Measurements from ENCODE around the gene GALNT17. TPM values are rescaled to one million over a fixed set of nuclear protein-coding genes. Genes with fewer than 3 reads are reported as not detected.
"Not testable (repeated sequence)": the region's sequence is repeated elsewhere in the genome, so short reads cannot be mapped to it uniquely, and the experiment has no call there.

The GALNT17 gene
- total RNA-seq, 1 donor from 2014 or later, result not detected

DNA sequence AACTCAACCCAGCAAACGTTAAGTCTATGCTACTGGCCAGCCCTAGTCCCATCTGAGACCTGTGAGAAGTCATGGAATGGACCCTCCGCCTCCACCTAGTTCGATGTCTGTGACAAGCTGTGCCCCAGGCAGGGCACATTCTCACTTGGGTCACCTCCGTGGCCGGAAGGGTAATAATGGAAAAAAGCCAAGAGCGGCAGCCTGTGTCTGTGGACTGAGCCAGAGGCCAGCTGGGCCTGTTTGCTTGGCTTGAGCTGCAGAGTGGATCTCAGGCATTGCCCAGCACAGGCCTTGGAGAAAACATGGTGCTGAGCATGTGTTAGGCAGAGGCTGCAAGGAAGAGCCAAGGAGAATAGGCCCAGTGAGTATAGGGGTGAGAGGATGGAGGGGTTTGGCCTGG, 97.8 kb downstream of the GALNT17 start:
- intact Hi-C loops (cut with micrococcal nuclease), result no loop called here

DNA sequence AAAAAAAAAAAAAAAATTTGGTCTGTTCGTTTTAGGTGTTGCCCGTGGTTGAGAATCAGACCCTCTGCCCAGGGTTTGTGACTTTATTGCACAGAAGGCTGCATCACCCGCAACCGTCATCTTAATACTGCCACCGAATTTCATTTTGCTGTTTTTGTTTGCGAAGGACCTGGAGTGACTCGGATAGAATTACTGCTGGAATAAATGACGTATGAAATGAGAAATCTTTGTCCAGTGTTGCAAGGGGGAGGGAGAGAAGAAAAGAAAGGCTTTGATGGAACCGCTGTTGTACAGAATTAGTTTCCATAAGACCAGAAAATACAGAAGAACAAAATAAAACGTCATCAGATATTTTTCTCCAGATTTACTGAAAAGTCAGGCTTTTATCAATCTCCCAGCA, 103.3 kb downstream of the GALNT17 start:
- intact Hi-C loops (cut with micrococcal nuclease), result no loop called here

DNA sequence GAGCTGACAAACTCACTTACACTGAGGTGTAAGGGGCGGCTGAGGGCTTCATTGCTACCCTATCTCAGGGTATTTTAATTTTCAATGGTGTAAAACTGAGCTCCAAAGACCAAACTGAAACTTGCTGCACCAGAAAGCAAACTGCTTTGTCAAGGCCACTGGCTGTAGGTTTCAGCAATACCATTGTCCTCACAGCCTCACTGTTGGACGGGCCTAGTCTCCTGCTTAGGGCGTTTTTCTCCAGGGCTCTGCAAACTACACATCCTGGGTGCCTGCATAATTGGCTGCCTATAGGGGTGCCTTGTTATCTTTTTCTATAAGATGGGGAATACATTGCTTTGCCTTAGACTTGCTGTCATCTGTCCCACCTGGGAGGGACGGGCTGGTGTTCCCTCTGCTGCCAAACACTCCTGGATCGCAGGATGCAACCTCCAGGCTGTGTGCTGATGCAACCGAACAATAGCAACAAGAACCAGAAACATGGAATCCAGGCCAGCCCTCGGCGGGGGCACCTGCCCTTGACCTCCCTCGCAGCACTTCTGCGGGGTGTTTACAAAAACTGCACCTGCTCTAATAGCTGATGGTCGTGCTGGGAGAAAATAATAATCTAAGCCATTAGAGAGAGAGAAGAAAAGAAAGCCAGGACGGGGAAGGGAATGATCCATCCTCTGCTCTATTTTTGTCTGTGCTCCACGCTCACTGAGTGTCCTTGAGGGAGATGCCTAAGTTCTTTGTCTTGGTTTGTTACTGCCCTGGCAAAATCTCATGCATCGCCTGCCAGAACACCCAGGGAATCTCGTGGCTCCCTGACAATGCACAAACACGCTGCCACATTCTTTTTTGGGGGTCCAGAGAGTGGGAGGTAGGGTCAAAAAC, 104.5 kb downstream of the GALNT17 start:
- intact Hi-C loops (cut with micrococcal nuclease), result no loop called here

DNA sequence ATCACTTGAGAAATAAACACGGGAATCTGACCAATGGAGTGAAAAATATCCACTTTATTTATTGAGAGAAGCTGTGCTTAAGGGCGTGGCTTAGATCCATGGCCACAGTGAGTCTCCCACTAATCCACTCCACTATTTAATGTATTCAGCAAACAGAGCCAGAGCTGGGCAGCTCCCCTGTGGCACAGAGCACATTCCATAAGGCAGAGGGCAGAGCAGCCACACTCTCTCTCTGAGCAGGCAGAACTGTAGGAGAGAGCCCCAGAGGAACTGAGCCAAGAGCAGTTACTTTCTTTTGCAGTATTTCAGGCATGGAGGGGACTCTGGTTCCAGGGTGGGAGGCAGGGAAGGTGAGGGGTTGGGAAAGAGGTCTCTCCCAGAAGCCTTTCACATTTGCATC, 106.0 kb downstream of the GALNT17 start:
- intact Hi-C loops (cut with micrococcal nuclease), result no loop called here

DNA sequence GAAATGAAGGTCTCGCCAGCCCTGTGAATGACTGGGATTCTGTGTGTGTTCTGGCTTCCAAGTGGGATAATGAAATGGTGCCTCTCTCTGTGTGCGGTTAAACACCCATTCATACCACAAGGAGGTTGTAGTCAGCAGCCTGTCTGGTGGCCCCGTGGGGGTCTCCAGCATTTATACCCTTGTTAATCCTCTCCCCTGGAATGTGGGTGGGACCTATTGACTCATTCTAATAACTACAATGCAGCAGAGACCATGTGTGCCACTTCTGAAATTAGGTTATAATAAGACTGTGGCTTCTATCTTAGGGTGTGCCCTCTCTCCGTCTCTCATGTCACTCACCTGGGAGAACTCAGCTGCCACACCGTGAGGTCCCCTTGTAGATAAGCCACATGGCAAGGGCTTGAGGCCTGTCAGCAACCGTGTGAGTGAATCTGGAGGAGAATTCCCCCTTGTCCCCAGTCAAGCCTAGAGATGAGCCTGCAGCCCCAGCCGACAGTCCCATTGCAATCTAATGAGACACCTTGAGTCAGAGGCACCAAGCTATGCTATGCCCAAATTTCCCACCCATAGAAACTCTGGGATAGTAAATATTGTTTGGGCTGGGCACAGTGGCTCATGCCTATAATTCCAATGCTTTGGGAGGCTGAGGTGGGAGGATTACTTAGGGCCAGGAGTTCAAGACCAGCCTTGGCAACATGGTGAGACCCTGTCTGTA, 106.8 kb downstream of the GALNT17 start:
- intact Hi-C loops (cut with micrococcal nuclease), result no loop called here

DNA sequence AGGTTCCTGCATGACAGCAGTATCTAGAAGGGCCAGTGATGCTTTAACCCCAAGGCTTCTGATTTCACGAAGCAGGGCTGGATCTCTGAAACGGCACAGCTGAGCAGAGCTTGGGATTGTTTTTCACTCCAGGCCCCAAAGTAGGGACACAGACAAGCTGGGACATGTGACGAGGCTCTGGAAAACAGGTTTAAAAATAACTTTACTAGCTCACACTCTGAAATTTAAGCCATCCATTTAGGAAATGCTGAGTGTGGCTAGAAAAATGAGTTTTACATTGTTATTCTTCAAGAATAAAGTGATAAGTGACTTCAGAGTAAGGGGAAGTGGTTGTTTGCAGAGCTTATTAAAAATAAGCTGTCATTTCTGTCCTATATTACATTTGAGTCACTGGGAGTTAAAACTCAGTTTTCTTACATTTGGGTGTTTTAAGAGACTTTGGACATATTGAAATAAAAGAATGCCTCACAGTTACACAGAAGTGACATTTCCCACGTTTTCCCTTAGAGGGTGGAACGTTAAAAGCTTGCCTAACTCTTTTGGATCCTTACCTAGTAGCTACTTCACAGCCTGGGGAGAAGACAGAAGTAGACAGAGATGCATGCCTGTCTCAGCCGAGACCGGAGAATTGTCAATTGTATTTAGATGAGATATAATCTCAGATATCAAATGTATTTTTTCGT, 107.8 kb downstream of the GALNT17 start:
- intact Hi-C loops (cut with micrococcal nuclease), result no loop called here

DNA sequence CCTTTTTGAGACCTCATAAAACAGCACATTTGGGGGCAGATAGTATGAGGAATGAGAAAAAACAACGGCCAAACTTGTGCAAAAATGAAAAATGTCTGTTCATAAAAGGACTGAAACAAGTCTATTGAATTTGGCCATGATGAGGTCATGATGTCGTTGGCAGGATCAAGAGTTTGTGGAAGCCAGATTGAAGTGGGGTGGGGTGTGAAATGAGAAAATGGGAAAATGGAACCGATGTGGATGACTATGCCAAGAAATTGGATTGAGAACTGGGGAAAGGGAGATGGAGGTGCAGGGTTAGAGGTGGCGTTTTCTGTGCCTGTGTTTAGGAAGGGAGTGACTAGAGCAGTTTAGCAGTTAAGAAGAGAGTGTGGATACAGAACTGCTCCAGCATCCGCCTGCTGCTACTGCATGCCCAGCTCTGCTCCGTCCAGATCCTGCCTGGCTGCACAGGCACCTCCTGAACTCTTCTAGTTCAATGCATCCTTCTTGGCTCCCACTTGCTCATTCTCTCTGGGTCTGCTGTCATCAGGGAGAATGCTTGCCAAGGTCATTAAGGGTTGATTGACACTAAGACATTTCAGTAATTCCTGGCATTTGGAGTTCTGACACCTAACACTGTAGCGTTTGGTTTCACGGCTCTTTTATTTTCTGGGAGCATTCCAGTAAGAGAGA, 111.9 kb downstream of the GALNT17 start:
- intact Hi-C loops (cut with micrococcal nuclease), result no loop called here

DNA sequence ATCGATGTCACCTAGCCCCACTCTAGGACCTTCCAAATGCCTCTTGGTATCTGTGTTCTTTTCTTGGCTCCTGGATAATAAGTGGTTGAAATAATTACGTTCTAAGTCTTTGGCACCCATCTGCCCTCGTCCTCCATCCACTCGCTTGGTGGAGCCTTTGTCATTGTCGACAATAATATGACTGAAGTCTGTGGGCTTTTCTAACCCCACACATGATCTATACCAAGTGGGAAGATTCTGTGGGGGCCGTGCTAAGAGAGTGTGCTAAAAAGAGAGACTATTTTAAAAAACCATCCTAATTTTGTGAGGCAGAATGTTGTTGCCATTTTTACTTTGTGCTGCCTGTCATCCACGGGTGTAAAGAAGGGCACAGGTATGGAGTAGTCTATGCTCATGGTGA, 113.1 kb downstream of the GALNT17 start:
- intact Hi-C loops (cut with micrococcal nuclease), result no loop called here

DNA sequence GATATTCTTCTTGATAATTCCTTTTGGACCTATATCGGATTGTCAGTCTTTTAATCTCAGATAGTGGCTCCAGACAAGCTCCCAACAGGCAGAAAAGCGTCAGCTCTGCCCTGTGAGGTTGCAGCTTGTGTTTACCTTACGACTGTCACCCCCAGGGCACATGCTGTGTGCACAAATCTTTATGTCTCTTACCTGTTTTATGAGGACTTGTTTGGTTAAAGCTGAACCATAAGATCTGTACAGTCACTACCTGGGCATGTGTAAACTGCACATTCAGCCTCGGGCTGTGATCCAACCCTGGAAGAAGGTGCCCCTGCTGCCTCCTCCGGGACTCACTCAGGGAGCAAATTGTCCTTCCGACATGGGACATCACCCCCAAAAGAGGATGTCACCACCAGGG, 119.8 kb downstream of the GALNT17 start:
- intact Hi-C loops (cut with micrococcal nuclease), result no loop called here

DNA sequence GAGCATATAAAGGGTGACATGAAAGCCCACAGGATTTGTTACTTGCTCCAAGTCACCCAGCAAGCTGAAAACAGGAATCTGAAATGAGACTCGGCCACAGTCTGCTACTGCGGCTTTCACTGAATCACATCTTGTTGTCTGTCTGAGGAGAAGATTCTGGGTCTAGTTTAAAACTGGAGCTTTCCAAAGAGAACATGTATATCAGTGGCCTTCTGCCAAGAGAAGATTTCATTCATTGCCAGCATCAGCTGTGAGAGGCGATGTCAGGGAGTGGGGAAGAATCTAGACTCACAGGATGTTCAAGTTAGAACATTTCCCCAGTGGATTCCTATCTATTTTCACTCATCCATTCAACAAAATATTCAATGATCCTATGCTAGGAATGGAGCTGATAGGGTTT, 122.8 kb downstream of the GALNT17 start:
- intact Hi-C loops (cut with micrococcal nuclease), result no loop called here

DNA sequence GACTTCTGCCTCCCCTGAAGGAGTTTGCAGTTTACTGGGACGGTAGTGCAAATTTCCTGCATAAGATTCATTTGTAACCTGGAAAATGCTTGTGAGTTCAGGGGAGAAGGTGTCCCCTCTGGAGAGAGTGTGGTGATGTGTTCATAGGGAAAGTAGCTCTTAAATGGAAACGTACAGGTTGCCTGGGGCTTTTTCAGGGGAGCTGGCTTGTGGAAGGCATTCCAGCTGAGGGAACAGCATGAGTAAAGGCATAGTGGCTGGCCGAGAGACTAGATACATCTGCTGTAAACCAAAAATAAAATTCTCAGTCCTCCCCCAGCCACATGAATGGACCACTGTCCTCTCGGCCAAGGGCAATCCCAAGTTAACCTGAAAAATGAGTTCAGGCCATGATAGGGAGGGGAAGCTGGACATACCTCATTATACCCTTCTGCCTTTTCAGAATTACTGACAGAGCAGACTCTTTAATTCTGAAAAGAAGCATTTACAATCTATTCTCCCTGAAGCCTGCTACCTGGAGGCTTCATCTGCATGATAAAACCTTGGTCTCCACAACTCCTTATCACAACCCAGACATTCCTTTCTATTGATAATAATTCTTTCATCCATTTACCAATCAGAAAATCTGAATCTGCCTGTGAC, 123.7 kb downstream of the GALNT17 start:
- intact Hi-C loops (cut with micrococcal nuclease), result no loop called here

DNA sequence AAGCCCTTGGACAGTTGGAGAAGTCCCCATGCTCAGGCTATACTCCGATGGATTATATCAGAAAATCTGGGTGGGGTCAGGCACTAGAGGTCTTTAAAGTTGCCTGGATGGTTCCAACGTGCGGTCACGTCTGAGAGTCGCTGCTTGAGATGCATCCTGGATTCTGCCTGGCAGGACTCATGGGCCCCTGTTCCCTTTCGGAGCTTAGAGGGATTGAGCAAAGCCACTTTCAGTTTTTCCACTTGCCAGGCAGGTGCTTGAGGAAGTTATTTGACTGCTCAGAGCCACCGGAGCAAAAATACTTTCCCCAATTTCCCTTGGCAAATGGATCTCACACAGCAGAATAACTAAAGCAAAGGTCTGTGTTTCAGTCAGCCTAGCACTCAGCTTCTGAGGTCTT, 129.1 kb downstream of the GALNT17 start:
- intact Hi-C loops (cut with micrococcal nuclease), result no loop called here

DNA sequence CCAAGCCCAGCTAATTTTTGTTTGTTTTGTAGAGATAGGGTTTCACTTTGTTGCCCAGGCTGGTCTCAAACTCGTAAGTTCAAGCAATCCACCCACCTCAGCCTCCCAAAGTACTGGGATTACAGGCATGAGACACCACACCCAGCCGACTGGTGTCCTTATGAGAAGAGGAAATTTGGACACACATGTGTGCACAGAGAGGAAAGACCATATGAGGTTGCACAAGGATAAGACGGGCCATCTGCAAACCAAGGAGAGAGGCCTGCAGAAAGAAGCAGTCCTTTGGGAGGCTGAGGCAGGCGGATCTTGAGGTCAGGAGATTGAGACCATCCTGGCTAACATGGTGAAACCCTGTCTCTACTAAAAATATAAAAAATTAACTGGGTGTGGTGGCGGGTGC, 130.9 kb downstream of the GALNT17 start:
- intact Hi-C loops (cut with micrococcal nuclease), result not testable (repeated sequence)

DNA sequence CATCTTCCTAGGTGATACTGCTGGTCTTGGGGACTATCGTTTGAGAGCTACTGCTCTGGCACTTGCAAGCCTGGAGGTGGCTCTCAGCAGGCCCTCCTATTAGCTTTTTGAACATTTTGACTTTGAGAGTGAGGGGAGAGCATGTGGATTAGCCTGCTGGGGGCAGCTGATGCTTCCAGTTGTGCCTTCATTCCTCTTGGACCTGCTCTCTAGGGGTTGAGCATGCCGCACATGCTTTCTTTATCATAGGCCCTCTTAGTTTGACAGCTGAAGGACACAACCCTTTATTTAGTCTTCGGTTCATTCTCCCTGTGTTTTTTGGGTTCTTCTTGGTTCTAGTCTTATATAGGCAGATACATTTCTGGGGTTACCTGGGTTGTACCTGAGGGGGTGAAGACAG, 132.1 kb downstream of the GALNT17 start:
- intact Hi-C loops (cut with micrococcal nuclease), result no loop called here

DNA sequence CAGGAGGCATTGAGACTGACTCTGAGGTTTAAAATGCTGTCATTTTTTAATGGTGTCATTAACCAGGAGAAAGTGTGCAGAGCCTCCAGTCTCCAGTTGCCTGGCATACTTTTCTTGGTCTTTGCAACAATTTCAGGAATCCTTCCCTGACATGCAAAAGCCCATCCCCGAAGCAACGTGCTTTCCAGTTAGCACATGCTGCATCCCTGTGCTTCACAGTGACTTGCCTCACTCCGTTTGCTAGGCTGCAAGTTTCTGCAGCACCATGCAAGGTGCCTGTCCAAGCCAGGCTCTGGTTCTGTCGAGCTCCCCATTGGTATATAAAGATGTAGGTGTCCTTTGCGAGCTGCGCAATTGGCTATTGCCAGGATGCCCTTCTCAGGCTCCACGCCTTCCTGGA, 135.0 kb downstream of the GALNT17 start:
- intact Hi-C loops (cut with micrococcal nuclease), result no loop called here

DNA sequence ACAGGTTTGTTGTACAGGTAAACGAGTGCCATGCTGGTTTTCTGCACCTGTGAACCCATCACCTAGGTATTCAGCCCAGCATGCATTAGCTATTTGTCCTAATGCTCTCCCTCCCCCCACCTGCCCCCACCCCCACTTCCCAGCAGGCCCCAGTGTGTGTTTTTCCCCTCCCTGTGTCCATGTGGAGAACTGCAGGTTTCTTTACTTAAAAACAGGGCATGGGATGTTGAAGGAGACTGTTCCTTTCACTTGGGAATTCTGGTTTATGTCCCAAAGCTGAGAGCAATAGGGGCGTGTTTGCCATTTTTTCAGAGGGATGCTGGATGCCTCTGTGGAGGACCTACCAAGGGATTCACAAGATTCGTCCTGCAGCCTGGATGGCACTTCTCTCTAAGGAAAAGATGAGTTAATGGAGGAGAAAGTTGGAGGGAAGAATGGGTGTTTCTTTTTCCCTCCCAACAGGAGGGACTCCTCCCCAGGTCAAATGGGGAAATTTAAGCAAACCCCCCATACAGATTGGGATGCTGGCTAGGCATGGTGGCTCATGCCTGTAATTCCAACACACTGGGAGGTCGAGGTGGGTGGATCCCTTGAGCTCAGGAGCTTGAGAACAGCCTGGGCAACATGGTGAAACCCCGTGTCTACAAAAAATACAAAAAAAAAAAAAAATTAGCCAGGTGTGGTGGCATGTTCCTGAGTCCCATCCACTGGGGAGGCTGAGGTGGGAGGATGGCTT, 136.0 kb downstream of the GALNT17 start:
- intact Hi-C loops (cut with micrococcal nuclease), result no loop called here

DNA sequence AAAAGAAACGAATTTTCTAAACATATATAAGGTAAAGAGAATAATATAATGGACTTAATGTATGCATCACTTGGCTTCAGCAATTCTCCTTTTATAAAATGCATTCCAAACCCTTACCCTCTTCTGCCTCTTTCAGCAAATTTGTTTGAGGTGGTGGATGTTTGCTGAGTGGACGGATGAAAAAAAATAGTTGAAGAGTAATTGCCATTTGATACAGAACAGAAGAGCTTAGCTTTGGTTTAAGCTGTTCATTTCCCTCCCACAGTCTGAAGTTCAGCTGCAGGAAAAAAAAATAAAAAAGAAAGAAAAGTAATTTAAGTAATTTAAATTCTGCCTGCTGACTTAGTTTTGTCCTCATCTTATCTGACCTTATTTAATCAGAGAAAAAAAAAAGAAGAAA, 138.6 kb downstream of the GALNT17 start:
- intact Hi-C loops (cut with micrococcal nuclease), result no loop called here

DNA sequence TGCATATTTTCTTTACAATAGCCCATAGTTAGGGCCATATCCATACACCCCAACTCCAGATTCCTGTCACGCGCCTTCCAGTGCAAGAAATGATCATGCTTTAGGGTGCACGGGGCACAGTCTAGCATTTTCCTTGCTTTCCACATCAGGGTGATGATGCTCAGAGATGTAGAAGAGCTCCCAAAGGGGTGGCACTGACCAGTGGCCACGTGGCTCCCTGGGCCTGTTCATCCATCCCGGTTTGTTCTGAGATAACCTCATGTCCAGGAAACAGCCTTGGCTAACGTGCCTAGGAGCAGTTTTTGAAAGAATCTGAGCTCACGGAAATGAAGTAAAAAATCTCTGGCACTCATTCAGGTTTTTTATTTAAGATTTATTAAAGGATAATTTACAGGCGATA, 139.3 kb downstream of the GALNT17 start:
- intact Hi-C loops (cut with micrococcal nuclease), result no loop called here

DNA sequence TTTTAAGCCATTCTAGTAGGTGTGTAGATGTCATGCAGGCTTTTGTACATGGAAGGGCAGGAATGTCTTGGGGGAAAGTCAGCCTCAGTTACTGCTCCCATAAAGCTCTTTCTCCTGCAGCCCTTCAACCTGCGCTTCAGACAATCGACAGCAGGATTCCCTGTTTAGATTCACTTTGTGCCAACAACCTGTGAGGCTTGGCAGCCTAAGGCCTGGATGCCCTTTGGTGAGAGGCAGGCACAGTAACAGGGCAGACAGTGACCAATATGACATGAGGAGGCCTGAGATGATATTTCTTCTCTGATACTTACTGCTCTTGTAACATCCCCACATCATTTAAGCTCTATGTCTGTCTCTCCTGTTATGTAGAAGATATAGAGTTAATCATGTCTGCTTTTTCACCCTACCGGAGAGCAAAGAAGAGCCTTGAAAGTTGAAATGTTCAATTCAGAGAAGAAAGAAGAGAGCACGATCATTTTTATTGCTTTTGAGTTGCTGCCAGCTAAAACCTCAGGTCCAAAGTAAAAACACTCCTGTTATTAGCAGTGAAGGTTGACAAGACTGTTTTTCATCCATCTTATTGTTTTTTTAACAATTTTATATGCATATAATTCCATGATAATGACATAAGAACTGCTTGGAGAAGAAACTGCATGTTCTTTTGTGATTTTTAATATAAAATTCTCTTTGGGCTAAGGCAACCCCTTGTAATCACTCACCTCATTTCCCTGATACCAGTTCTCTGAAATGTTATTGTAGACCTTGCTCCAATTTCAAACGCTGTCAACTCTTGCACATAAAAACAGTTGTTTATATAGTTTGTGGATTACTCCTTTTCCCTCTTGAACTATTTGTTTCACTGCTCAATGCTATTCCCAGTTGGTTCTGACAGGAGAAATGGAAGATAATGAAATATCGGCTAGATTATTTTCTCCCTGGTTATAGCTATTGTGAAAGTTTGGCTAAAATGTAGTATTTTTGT, 140.9 kb downstream of the GALNT17 start:
- intact Hi-C loops (cut with micrococcal nuclease), result no loop called here
